ENCODE data around the gene EPAS1.
A peak's percentile ranks its signal among the peaks of the same experiment; 100 is the strongest.

The EPAS1 gene

GRCh38 chr2:46296840-46297545 lies at the start of gene EPAS1:
Gene EPAS1, plus strand, starts transcription at chr2:46297407. Its CDS starts 505 bp downstream, at chr2:46297912.
- DNase-seq = peak; percentile 19

DNA sequence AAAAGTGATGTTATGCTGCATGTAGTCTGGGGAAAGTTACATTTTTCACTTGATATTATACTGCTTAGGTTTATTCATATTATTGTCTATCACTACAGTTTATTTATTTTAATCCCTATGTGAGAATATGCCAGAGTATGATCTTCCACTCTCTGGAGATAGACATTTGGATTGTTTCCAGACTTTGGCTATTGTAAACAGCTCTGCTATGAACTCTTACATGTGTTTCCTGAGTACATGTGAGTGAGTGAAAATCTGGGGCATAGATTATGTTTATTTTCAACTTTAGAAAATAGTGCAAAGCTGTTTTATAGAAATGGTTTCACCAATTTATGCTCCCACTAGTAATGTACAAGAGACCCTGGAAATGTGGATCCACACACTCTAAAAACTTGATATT lies 49.0 kb upstream of the EPAS1 start:
- no peak for DNase-seq

GRCh38 chr2:46249654-46250053 lies 47.6 kb upstream of the EPAS1 start:
- DNase-seq = no peak

DNA sequence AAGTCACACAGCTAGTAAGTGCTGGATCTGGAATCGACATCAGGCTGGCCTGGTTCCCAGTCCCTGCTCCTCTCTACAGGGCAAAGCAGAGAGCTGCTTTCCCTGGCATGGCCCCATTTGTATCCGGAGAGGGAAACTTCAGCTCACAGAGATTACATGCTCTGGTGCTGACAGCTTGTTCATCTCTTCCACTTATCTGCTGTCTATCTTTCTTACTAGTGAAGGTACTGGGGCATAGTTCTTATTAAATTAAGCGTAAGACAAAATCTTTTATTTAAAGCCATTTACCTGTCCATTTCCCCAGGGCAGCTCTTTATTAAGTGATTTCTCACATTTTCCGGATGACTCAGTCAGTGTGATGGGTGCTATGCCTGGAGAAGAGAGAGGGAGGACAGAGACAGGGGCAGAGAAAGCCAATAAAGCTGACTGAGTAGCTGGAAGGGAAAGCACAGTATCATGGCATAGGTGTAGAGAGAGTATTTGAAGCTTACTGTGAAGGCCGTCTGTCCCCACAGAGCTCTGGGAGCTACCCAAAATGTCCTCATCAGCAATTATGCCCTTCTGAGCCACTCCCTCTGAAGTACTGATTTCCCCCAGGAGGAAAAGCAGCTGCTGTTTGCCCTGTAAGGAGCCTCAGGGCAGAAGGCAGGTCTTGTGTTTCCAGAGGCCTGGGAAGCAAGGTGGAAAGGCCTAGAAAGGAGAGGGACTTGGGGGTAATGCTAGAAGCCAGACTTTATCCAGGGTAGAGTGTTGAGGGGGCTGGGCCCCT lies 44.1 kb upstream of the EPAS1 start:
- no peak for DNase-seq

- DNase-seq = no peak
Observed at GRCh38 chr2:46254474-46254873, 42.7 kb upstream of the EPAS1 start.

DNA sequence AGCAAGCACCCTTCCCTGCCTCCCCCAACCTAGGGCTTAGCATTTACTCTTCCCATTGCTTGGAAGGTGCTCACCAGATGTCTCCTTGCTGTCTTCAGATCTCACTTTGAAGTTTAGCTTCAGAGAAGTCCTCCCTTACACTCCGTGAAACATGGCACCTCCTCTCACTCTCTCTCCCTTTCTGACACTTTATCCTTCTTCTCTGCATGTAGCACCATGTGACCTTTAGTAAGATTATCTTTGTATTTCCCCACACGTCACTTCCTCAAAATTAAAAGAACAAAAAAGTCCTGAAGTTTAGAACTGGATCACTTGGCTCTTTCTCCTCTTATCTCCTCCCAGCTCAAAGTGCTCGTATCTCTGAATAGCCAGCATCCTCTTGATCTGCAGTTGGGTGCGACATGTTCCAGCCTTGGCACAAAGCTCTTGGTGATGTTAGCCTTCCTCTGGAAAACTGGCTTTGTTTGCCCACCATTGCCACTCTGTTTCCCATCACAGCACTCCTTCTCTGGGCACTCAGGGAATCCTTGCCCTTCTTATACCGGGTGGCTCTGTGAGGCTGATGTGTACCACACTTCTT lies 40.6 kb upstream of the EPAS1 start:
- no peak for DNase-seq

- no peak for DNase-seq
Observed at GRCh38 chr2:46257476-46257875, 39.7 kb upstream of the EPAS1 start.

DNA sequence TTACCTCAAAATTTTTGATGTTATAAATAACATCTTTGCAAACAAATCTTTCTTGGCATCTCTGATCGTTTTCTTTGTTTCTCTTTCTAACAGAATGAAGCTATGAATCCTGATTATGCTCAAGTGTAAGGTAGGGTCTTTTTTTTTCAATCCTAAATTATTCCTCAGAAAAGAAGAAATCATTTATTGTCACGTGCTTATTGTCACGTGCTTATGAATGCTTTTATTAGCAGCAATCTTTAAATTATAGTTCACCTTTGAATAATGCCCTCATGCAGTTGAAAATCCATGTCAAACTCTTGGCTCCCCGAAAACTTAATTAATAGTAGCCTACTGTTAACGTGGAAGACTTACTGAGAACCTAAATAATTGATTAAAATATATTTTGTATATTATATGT lies 39.2 kb upstream of the EPAS1 start:
- no peak for DNase-seq

DNA sequence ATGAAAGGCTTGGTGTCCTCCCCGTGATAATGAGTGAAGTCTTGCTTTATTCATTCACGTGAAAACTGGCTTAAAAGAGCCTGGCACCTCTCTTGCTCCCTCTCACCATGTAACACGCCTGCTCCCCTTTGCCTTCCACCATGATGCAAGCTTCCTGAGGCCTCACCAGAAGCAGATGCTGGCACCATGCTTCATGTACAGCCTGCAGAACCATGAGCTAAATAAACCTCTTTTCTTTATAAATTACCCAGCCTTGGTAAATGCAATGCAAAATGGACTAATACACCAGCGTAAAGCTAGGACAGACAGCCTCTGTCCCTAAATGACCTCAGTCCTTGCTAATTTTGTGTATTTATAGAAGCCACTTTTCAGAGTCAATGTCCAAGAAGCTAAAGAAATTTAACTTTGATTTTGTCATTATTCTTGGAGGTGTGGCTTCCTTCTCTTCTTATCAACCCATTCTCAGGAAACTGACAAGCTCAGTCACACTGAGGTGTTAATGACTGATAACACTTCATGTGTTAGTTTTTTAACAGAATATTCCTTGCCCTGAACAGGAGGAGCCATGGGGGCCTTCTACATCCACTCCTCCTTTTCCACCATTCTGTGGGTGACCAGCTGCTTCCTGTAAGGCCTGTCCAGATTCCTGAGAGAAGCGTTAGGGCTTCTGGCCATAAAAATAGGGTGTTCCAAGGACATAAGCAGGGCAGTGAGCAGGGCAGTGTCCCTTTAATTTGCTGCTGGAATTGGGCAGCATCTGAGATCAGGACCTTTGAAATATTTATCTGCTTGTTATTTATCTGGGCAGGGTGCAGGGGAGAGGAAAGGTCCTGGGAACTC lies 38.0 kb upstream of the EPAS1 start:
- no peak for DNase-seq

DNA sequence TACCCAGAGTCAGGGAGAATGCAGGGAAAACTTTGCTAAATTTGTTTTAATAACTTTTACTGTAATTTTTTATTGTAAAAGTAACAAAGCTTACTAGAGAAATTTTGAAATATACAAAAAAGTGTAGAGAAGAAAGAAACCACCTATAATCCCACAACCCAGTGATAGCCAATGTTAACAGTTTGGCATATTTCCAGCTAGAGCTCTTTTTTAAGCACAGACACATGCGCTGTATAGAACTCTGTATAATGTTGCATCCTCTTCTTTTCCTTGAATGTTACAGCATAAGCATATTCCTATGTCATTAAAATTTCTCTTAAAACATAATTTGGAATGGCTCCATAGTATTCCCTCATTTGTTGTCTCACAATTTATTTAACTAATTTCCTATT lies 37.4 kb upstream of the EPAS1 start:
- DNase-seq = no peak

DNA sequence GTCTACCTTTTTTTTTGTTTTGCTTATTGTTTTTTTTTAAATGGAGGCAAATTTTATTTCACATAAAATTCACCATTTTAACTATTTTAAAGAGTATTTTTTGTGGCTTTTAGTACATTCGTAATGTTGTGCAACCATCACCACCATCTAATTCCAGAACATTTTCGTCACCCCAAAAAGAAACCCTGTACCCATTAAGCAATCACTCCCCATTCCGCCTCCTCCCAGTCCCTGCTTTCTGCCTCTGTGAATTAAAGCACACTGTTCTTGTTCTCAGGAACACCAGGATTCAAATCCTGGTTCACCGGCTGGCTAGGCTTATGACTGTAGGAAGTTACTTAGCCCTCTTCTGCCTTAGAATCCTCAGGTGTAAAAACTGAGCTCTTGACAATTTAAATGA lies 36.9 kb upstream of the EPAS1 start:
- DNase-seq = no peak

- DNase-seq = no peak
Observed at GRCh38 chr2:46262248-46262938, 34.8 kb upstream of the EPAS1 start.

DNA sequence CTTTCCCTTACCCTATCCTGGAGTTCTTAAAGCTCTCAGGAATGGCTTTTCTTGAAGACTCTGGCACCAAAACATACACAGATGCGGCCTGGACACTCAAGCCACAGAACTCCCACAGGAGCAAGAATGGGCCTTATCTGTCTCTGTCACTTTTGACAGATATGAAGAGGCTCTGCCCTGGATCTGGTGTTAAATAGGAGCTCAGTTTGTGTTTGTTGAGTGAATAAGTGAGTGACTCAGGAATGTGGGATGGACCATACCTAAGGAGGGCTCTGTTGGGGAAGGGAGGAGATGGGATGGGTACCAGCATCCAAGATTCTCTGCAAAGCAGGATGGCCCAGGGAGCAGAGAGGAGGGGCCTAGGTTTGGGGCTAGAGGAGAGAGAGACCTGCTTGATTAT lies 33.9 kb upstream of the EPAS1 start:
- DNase-seq = no peak

GRCh38 chr2:46264447-46264846 lies 32.8 kb upstream of the EPAS1 start:
- no peak for DNase-seq

- DNase-seq = no peak
Observed at GRCh38 chr2:46266134-46266533, 31.1 kb upstream of the EPAS1 start.

DNA sequence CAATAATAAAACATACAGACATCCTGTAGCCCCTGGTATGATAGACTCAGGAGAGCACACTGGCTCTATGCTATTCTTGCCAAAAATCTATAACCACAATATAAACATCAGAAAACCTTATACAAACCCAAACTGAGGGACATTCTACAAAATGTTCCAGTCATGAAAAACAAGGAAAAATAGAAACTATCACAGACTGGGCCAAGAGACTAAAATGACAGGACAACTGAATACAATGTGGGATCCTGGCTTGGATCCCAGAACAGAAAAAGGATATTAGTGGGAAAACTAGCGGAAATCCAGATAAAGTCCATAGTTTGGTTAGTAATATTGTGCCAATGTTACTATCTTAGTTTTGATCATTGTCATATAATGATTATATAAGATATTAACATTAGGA lies 29.6 kb upstream of the EPAS1 start:
- no peak for DNase-seq

- no peak for DNase-seq
Observed at GRCh38 chr2:46268196-46268595, 29.0 kb upstream of the EPAS1 start.

DNA sequence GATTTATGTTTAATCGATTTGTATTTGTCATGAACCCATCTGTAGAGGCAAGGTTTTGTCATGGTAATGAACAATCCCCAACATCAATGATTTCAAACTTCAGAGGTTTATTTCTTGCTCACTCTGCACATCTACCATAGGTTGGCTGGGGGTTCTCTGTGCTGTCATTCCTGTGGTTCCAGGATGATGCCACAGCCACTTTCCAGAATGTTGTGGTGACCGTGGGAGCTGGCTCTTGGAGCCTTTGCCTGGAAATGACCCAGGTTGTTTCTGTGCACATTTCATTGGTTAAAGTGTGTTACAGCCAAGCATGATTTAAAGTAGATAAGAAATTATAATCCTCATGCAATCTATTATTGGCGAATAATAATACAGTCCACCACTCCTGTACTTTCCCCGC lies 28.2 kb upstream of the EPAS1 start:
- DNase-seq = no peak

- no peak for DNase-seq
Observed at GRCh38 chr2:46269544-46270273, 27.5 kb upstream of the EPAS1 start.

DNA sequence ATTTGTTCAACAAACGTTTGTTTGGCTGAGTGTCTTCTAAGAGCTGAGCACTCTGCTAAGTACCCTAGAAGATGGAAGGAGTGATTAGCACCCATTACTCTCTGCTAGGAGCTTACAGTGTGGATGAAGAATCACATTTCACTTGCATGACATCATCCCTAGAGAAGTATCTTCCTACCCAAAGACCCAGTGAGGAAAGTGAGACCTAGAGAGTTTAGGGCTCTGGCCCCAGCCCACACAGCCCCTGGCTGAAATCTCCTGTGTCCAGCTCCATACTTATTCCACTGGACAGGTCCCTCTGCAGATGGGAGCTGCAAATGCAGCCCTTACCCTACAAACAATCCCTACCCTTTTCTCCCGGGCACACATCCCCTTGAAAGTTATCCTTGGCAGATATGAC lies 26.8 kb upstream of the EPAS1 start:
- DNase-seq = no peak

GRCh38 chr2:46273225-46273863 lies 23.9 kb upstream of the EPAS1 start:
- DNase-seq = no peak

DNA sequence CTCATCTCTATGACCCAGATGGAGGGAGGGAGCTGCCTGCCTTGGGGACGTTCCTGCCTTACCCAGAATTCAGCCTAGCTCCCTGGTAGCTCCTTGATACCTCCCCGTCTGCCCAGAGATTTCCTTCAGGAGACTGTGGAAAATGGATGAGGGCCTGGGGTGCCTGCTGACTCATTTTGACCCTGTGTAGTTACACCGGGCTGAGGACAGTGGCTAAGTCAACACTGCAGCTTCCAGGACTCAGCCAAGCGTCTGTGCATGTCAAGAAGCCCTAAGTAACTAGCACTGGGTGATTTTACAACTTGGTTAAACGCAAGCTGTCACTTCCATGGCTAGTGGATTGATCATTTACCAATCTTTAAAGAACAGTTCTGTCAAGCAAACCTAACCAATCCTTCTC lies 23.3 kb upstream of the EPAS1 start:
- no peak for DNase-seq

Data from NCI-H526 treated with DMSO at 0.1 percent for 48 hours (cell line).